T follicular helper cell (primary cell): Measurements from ENCODE around the gene SYMPK.
"Not testable (repeated sequence)": the region's sequence is repeated elsewhere in the genome, so short reads cannot be mapped to it uniquely, and the experiment has no call there.

Experiments
- DNase-seq: peaks from one replicate; pipeline ENCODE4 v3.0.0-alpha.2; 2020; ENCODE audit warnings: low read depth
- total RNA-seq, 2 experiments: gene quantifications; one replicate each; lab custom pipeline; 2026; lab: John Stamatoyannopoulos, UW

SYMPK gene
- 75.5 to 75.8 reads per million in 2 experiments for total RNA-seq

- DNase-seq = peak; percentile 98
Observed at GRCh38 chr19:45862564-45863334, at the start of gene SYMPK. Gene SYMPK, minus strand, starts transcription at chr19:45863147. Its CDS starts 8,652 bp downstream, at chr19:45854495.

GRCh38 chr19:45911291-45911690, 48.3 kb upstream of the SYMPK start:
- no peak for DNase-seq

GRCh38 chr19:45908956-45909355, 46.0 kb upstream of the SYMPK start:
- no peak for DNase-seq

DNA sequence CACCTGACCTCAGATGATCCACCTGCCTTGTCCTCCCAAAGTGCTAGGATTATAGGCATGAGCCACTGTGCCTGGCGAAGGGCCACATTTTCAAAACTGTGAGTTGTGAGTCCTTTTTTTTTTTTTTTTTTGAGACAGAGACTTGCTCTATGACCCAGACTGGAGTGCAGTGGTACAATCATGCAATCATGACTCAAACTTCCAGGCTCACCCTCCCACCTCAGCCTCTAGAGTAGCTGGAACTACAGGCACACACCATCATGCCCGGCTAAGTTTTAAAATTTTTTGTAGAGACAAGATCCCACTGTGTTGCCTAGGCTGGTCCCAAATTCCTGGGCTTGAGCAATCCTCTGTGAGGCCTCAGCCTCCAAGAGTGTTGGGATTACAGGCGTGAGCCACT, 43.3 kb upstream of the SYMPK start:
- no peak for DNase-seq

GRCh38 chr19:45905011-45905410, 42.1 kb upstream of the SYMPK start:
- DNase-seq = no peak

- DNase-seq = peak; percentile 99
Observed at GRCh38 chr19:45902651-45903625, 40.0 kb upstream of the SYMPK start.

- DNase-seq = no peak
Observed at GRCh38 chr19:45901912-45902650, 39.1 kb upstream of the SYMPK start, which contains the start of gene MYPOP. Gene MYPOP, minus strand, starts transcription at chr19:45902613. Its CDS starts 840 bp downstream, at chr19:45901773.

DNA sequence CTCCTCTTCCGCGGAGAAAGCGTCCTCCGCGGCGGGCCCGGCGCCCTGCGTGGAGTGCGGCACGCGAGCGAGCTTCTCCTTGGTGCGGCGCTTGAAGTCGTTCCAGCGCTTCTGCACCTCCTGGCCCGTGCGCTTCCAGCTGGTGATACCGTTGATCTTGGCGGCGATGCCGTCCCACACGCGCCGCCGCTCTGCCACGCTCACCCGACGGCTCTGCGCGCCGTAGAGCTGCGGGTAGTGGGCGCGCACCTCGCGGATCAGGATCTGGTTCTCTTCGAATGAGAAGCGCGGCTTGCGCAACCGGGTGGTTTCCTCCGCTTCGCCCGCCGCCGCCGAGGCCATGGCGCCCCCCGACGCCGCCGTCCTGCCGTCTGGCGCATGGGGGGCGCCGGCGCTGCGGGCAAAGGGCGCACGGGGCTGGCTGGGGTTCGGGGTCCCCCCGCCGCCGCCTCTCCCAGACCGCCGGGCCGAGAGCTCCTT, 38.5 kb upstream of the SYMPK start:
- no peak for DNase-seq

- DNase-seq = no peak
Observed at GRCh38 chr19:45900738-45901431, 37.9 kb upstream of the SYMPK start.

DNA sequence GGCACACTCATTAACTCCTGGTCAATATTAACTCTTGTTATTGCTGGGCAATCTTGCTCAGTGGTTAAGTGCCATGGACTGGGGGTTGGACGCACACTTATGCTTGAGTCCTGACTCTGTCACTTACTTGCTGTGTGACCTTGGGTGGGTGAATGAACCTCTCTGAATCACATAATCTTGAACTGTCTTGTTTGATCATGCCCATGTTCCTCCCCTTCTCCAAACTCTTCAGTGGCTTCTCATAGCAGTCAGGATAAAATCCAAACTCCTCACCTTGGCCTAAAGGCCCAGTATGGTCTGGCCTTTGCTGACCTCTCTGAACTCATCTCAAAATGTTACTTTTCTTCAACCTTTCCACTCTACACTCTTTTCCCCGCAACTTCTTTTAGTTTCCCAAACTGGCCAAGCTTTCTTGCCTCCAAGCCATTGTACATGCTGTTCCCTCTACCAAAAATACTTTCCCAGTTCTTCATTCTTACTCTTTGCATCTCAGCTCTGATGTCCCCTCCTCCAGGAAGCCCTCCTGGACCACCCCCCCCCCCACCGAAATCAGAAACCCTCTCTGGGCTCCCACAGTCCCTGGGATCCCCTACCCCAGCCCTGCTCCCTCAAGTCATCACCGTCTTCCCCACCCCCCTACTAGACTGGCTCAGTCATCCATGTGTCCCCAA, 37.1 kb upstream of the SYMPK start:
- DNase-seq = no peak

- no peak for DNase-seq
Observed at GRCh38 chr19:45899253-45899652, 36.3 kb upstream of the SYMPK start.

- no peak for DNase-seq
Observed at GRCh38 chr19:45897261-45897812, 34.4 kb upstream of the SYMPK start.

DNA sequence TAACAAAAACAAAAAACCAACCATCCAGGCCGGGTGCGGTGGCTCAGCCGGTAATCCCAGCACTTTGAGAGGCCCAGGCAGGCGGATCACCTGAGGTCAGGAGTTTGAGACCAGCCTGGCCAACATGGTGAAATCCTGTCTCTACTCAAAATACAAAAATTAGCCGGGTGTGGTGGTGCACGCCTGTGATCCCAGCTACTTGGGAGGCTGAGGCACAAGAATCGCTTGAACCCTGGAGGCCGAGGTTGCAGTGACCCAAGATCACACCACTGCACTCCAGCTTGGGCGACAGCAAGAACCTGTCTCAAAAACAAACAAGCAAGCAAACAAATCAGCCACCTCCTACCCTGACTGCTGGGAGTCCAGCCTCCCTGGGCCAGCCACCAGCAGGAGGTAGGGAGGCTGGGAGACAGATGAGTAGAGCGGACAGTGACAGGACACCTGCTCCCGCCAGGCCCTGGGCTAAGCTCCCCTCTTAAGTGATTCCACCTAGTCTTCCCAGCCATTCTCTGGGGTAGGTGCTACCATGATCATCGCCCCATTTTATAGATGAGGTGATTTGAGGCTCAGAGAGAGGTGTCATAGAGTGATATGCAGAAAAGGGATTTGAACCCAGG, 33.1 kb upstream of the SYMPK start:
- DNase-seq = not testable (repeated sequence)

DNA sequence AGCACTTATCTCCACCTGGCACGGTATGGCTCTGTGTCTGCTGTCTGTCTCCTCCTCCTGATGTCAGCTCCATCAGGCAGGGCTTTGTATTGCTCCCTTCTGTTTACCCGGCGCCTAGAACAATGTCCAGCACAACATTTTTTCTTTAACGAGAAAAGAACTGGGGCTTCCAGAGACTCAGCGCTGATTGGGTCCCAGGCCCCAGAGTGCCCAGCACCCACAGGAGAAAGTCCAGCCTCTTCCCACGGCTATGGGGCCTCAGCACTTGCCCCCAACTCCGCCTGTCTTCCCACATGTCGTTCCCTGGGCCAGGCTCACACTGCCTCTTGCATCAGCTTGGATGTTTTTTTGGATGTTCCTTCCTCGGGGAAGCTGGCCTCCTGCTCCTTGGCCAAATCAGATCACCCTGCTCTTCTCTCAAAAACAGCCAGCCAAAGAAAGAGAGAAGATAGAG, 32.6 kb upstream of the SYMPK start:
- DNase-seq = no peak

DNA sequence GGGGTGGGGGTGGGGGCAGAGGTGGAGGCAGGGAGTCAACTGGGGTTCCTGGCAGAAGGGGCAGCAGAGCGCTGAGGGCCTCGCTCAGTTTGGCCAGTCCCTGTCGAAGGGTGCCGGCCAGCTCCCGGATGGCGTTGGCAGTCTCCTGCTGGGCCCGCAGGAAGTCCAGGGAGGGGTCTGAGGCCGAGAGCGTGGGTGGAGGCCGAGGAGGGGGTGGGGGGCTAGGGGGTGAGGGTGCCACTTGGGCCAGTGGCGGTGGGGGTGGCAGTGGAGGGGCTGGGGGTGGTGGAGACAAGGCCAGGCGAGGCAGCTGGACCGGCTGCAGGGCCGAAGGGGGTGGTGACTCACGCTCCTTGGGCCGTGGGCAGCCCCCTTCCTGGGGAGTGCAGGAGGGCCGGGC, 27.9 kb upstream of the SYMPK start:
- no peak for DNase-seq

- DNase-seq = no peak
Observed at GRCh38 chr19:45889210-45889885, 26.4 kb upstream of the SYMPK start.

DNA sequence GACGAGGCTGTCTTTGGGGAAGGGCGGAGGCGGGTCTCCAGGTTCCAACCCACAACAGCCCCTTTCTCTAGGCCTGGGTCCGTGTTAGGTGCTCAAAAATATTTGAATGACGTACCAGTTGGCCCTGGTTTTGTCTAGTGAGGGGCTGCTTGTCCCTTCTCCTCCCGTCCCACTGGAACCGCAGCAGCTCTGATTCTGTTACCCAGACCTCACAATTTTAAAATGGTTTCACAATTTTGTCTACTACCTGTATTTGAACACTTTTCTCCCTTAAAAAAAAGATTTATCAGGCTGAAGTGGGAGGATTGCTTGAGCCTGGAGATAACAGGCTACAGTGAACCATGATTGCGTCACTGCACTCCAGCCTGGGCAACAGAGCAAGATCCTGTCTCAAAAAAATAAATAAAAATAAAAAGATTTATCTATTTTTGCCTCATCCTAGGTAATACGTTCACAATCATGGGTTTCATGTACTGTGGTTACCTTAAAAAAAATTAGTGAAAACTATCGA, 24.3 kb upstream of the SYMPK start:
- DNase-seq = no peak

GRCh38 chr19:45886427-45887199, 23.7 kb upstream of the SYMPK start:
- peak; percentile 84 for DNase-seq
